Coronary artery (tissue), 2 donors: ENCODE measurements around the gene LHB.

Experiments used
- DNase-seq: peaks from one replicate; pipeline ENCODE4 v3.0.0-alpha.2; 2017; ENCODE audit warnings: low spot score
- H3K27ac ChIP-seq, 2 donors: fragments of 200-600 bp; sonication (generic); one replicate each; pipeline ENCODE4 v1.5.1; 2016 to 2019
- H3K4me3 ChIP-seq: fragments of 200-600 bp; sonication (generic); 2 replicates; pipeline ENCODE4 v1.5.1; 2016; ENCODE audit warnings: mild to moderate bottlenecking, moderate library complexity
- TF ChIP-seq, protein P1 (sequence below): fragments of 200-600 bp; sonication (generic); IDR thresholded peaks from one replicate; pipeline ENCODE4 v1.5.1; 2019; ENCODE audit warnings: antibody characterized with exemption

Gene LHB

DNA sequence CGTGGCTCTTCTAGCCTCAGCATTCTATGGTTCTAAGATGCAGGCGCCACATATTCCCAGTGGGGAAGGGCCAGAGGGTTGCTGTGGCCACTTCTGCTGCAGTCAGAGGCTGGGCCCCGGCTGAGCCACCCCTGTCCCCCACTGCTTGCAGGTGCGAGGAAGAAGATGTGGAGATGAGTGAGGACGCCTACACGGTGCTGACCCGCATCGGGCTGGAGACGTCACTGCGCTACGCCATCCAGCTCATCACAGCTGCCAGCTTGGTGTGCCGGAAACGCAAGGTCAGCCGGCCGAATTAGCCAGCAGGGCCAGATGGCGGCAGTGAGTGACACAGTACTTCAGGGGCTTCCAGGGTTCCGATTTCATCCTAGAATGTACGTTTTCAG is 2.0 kb downstream of the LHB start:
- no peak overlapping the region for H3K27ac ChIP-seq
- TF ChIP-seq, protein P1, sequence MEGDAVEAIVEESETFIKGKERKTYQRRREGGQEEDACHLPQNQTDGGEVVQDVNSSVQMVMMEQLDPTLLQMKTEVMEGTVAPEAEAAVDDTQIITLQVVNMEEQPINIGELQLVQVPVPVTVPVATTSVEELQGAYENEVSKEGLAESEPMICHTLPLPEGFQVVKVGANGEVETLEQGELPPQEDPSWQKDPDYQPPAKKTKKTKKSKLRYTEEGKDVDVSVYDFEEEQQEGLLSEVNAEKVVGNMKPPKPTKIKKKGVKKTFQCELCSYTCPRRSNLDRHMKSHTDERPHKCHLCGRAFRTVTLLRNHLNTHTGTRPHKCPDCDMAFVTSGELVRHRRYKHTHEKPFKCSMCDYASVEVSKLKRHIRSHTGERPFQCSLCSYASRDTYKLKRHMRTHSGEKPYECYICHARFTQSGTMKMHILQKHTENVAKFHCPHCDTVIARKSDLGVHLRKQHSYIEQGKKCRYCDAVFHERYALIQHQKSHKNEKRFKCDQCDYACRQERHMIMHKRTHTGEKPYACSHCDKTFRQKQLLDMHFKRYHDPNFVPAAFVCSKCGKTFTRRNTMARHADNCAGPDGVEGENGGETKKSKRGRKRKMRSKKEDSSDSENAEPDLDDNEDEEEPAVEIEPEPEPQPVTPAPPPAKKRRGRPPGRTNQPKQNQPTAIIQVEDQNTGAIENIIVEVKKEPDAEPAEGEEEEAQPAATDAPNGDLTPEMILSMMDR, result no peak
- no peak for DNase-seq
- H3K4me3 ChIP-seq, result no peak overlapping the region

DNA sequence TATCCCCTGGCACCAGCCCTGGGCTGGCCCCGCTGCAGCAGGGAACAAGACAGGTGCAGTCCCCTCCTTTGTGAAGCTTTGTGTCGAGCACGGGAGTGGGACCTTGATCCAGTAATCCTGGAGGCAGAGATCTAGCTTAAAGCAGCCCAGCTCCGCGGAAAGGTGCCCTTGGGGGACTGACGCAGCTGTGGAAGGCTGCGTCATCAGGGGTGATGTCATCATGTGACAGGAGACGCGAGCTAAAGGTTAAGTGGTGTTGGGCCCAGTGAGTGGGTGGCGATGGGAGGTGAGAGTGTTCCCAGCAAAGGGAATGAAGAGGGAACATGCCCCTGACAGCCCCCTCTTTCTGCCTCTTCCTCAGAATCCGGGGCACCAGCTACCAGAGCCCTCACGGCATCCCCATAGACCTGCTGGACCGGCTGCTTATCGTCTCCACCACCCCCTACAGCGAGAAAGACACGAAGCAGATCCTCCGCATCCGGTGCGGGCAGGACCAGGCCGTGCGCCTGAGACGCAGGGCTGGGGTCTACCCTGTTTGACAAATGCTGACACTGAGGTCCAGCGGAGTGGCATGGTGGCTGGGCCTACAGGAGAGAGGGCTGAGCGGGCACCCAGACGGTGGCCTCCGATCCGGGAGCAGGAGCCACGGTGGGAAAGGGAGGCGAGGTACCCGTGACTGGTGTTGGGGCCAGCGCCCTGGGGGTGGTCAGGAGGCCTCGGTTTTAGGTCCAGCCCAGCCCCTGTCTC is 2.6 kb downstream of the LHB start:
- DNase-seq, result no peak
- H3K4me3 ChIP-seq, result no peak overlapping the region
- H3K27ac ChIP-seq, result no peak overlapping the region
- TF ChIP-seq, protein P1, result no peak

DNA sequence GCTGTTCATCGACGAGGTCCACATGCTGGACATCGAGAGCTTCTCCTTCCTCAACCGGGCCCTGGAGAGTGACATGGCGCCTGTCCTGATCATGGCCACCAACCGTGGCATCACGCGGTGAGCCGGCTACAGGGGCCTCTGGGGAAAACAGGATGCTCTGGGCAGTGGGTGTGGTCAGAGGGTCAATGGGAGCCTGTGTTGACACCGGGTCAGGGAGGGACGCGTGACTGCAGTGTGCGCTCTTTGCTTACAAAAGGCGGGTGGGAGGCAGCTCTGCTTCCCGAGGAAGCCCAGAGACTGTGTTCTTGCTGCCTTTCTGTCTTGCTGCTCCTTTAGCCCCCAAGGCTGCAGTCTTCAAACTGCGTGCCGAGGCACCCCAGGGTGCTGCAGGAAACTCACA is 5.7 kb downstream of the LHB start:
- TF ChIP-seq, protein P1, result no peak
- Histone ChIP-seq H3K4me3 (no peak overlapping the region), H3K27ac (no peak overlapping the region)
- DNase-seq, result no peak

DNA sequence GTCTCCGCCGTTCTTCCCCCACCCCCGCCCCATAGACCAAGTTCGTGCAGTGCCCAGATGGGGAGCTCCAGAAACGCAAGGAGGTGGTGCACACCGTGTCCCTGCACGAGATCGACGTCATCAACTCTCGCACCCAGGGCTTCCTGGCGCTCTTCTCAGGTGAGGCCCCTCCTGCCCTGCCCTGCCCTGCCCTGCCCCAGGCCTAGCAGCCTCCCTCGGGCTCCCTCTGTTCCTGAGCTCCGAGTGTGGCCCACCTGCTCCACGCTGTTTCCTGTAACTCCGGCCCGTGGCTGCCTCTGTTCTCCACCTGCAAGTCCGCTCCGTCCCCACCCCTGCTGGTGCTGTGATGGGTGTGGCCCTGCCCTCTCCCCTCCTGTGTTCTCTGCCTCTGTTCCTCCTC is 6.4 kb downstream of the LHB start:
- no peak overlapping the region for H3K4me3 ChIP-seq
- no peak overlapping the region for H3K27ac ChIP-seq
- no peak for DNase-seq
- TF ChIP-seq, protein P1, result no peak

DNA sequence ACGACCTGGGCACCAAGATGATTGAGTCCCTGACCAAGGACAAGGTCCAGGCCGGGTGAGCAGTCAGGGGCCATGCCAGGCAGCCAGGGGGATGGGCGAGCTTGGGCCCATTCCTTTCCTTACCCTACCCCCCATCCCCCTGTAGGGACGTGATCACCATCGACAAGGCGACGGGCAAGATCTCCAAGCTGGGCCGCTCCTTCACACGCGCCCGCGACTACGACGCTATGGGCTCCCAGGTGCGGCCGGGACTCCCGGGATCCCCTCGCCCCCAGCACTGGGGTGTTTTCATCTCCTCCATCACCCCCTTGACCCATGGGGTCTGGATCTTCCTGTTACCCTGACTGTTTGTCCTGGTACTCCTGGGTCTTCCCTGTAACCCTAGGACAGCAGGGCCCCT is 7.1 kb downstream of the LHB start:
- H3K27ac ChIP-seq, result no peak overlapping the region
- TF ChIP-seq, protein P1, result no peak
- H3K4me3 ChIP-seq, result no peak overlapping the region
- DNase-seq, result no peak

DNA sequence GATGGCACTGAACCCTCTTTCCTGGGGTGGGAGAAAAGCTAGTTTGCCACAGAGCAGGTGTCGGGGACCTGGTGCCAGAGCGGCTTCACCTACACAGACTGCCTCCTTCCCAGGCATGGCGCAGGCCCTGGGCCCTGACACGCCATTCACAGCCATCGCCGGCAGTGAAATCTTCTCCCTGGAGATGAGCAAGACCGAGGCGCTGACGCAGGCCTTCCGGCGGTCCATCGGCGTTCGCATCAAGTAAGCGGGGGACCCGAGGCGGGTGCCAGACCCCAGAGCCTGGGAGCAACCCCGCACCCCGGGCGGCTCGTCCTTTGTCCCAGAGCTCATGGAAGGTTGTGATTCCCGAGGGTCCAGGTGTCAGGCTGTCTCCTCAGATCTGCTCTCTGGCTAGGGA is 10.0 kb downstream of the LHB start:
- Histone ChIP-seq H3K27ac (no peak overlapping the region), H3K4me3 (no peak overlapping the region)
- TF ChIP-seq, protein P1, result no peak
- no peak for DNase-seq

DNA sequence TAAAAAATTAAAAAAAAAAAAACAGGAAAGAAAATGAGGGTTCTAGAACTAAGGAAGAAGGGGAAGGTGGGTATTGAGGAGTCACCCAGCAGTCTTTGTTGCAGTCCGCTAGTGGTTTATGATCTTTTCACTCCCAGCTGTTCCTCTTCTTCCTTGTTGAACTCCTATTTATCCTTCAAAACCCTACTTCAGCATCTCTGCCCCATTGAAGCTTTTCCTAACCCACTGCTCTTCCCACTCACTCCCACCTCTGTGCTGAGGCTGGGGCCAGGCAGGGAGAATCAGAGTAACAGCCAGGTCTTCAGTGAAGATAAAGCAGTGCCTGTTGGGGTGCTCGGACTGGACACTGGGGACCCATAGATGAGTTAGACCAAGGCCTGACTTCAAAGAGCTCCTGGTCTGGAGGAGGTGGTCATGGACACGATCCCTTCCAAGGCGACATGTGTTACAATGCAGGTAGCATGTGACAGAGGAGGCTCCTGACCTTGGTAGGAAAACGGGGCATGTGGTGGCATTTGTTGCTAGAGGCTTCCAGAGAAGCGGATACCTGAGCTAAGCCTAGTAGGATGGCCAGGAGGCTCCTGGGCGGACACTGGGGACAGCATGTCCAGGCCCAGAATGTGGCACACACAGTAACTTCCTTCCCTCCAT is 11.8 kb downstream of the LHB start:
- H3K4me3 ChIP-seq, result no peak overlapping the region
- TF ChIP-seq, protein P1, result no peak
- DNase-seq, result no peak
- no peak overlapping the region for H3K27ac ChIP-seq
